K562 (cell line): ENCODE measurements around the gene FAF2. TPM values are rescaled to one million over a fixed set of nuclear protein-coding genes. Genes with fewer than 3 reads are reported as not detected.

Source experiments
- AFF1 ChIP-seq, 2 experiments: fragments of 450-650 bp; IDR thresholded peaks; 2 replicates each; pipeline ENCODE4 v1.6.1; 2018; ENCODE audit warnings: mild to moderate bottlenecking in 2 of 2, low read depth in 1 of 2; ENCODE audit not compliant: partially characterized antibody in 2 of 2
- CXXC5 ChIP-seq: fragments of 250-450 bp; sonication (Bioruptor Pico); IDR thresholded peaks from 2 replicates; pipeline ENCODE4 v1.8.0; 2022; ENCODE audit warnings: inconsistent platforms, mild to moderate bottlenecking, moderate library complexity
- EP400 ChIP-seq: fragments of 450-650 bp; IDR thresholded peaks from 2 replicates; pipeline ENCODE4 v1.6.1; 2017; ENCODE audit warnings: antibody characterized with exemption, mild to moderate bottlenecking, moderate library complexity
- ESRRA ChIP-seq: fragments of 450-650 bp; IDR thresholded peaks from 2 replicates; pipeline ENCODE4 v1.6.1; 2014; ENCODE audit warnings: low read depth, mild to moderate bottlenecking, moderate library complexity, borderline replicate concordance
- EZH2 ChIP-seq: IDR thresholded peaks from 2 replicates; pipeline ENCODE4 v1.6.1; 2012; ENCODE audit warnings: low read depth, mild to moderate bottlenecking, inconsistent platforms, low read length, borderline replicate concordance
- HCFC1 ChIP-seq: IDR thresholded peaks from 2 replicates; pipeline ENCODE4 v1.6.1; 2012; ENCODE audit warnings: low read depth, low read length, improper control_type of control experiment
- HIVEP1 ChIP-seq: fragments of 250-450 bp; sonication (Bioruptor Pico); IDR thresholded peaks from 2 replicates; pipeline ENCODE4 v1.4.0; 2020; ENCODE audit warnings: mild to moderate bottlenecking
- KDM5B ChIP-seq: fragments of 200-600 bp; sonication (generic); IDR thresholded peaks from 2 replicates; pipeline ENCODE4 v1.6.1; 2012; ENCODE audit warnings: low read depth, mild to moderate bottlenecking, moderate library complexity, low read length, control low read depth, inconsistent platforms; ENCODE audit not compliant: insufficient replicate concordance
- LCOR ChIP-seq: sonication (generic); formaldehyde crosslinking; IDR thresholded peaks from 2 replicates; pipeline ENCODE4 v1.8.0; 2022; ENCODE audit warnings: mild to moderate bottlenecking, missing genetic modification reagents
- MXD1 ChIP-seq: fragments of 250-450 bp; sonication (Bioruptor Pico); IDR thresholded peaks from 2 replicates; pipeline ENCODE4 v1.8.0; 2021; ENCODE audit warnings: borderline replicate concordance, mild to moderate bottlenecking, moderate library complexity; ENCODE audit not compliant: poor library complexity, severe bottlenecking
- NFYB ChIP-seq: IDR thresholded peaks from 2 replicates; pipeline ENCODE4 v1.6.1; 2011; ENCODE audit warnings: mild to moderate bottlenecking, moderate library complexity; ENCODE audit not compliant: insufficient read length; ENCODE audit errors: extremely low read depth
- PHF8 ChIP-seq: fragments of 200-600 bp; sonication (generic); IDR thresholded peaks from 2 replicates; pipeline ENCODE4 v1.6.1; 2012; ENCODE audit warnings: mixed run types, mild to moderate bottlenecking, inconsistent platforms, low read length, moderate library complexity, borderline replicate concordance
- POLR2A ChIP-seq: fragments of 450-650 bp; conservative IDR thresholded peaks from 2 replicates; pipeline ENCODE4 v1.6.1; 2016
- ZFP30 ChIP-seq: fragments of 250-450 bp; sonication (Bioruptor Pico); IDR thresholded peaks from 2 replicates; pipeline ENCODE4 v1.8.0; 2022; ENCODE audit warnings: moderate library complexity, mild to moderate bottlenecking, inconsistent platforms, borderline replicate concordance
- ZFX ChIP-seq: sonication (generic); formaldehyde crosslinking; IDR thresholded peaks from 2 replicates; pipeline ENCODE4 v1.8.0; 2022; ENCODE audit warnings: mild to moderate bottlenecking, missing genetic modification reagents, moderate library complexity
- ZNF174 ChIP-seq: fragments of 250-450 bp; sonication (Bioruptor Pico); IDR thresholded peaks from 2 replicates; pipeline ENCODE4 v1.4.0; 2020; ENCODE audit warnings: mild to moderate bottlenecking
- ZNF445 ChIP-seq: fragments of 250-450 bp; sonication (Bioruptor Pico); IDR thresholded peaks from 2 replicates; pipeline ENCODE4 v1.4.0; 2020; ENCODE audit warnings: low read depth, mild to moderate bottlenecking, moderate library complexity
- polyA plus RNA-seq, 8 experiments: library from polyadenylated mRNA; depleted of rRNA in 4 of 8; stranded (reverse) in 5 of 8; unstranded in 3 of 8; fragments of >200 nt; fragmentation: Nextera tagmentation in 2 of 8; fragmentation: Illumina TruSeq in 1 of 8; extraction: Ambion mirVana in 2 of 8; extraction: Trizol in 1 of 8; gene quantifications; 2 replicates each; pipeline versions ENCODE4 v1.2.1 to v1.2.3, GENCODE V29; 2011 to 2014; ENCODE audit warnings: inconsistent platforms in 1 of 8, missing spikeins in 1 of 8
- total RNA-seq, 7 experiments: library from RNA; depleted of rRNA in 6 of 7; stranded (reverse); fragments of >200 nt in 6 of 7; fragmentation: Illumina TruSeq in 2 of 7; extraction: Trizol in 2 of 7; gene quantifications; 2 replicates each; pipeline versions ENCODE4 v1.2.1 to v1.2.3, GENCODE V29; 2011 to 2021; ENCODE audit warnings: low replicate concordance in 1 of 7
- TF ChIP-seq, protein P1 (sequence below), 2 experiments: fragments of 200-800 bp in 1 of 2; sonication (Bioruptor generic) in 1 of 2; sonication (generic) in 1 of 2; formaldehyde crosslinking in 1 of 2; IDR thresholded peaks in 1 of 2; conservative IDR thresholded peaks in 1 of 2; 2 replicates each; pipeline versions ENCODE4 v1.5.0 to v1.6.1; 2016 to 2020; ENCODE audit warnings: missing compliant biosample characterization in 1 of 2, missing genetic modification characterization in 1 of 2, missing genetic modification reagents in 1 of 2
- TF ChIP-seq, protein P2 (sequence below), 2 experiments: IDR thresholded peaks; 2 replicates each; pipeline ENCODE4 v1.6.1; 2011; ENCODE audit warnings: borderline replicate concordance in 1 of 2, control low read depth in 1 of 2, low read depth in 1 of 2, low read length in 1 of 2, mild to moderate bottlenecking in 1 of 2, mixed read lengths in 1 of 2, moderate library complexity in 1 of 2; ENCODE audit not compliant: insufficient read depth in 1 of 2, insufficient read length in 1 of 2, poor library complexity in 1 of 2, severe bottlenecking in 1 of 2; ENCODE audit errors: extremely low read depth in 1 of 2

Gene FAF2
- total and polyA plus RNA-seq, 9 of the 15 experiments (the other 6 are each of a cell fraction or from before 2014, with no cell fraction given) = 25.0 to 44.6 (median 36.1) TPM

- TF ChIP-seq MXD1 (CRISPR knock-in tag) = no peak
- TF ChIP-seq, protein P1, sequence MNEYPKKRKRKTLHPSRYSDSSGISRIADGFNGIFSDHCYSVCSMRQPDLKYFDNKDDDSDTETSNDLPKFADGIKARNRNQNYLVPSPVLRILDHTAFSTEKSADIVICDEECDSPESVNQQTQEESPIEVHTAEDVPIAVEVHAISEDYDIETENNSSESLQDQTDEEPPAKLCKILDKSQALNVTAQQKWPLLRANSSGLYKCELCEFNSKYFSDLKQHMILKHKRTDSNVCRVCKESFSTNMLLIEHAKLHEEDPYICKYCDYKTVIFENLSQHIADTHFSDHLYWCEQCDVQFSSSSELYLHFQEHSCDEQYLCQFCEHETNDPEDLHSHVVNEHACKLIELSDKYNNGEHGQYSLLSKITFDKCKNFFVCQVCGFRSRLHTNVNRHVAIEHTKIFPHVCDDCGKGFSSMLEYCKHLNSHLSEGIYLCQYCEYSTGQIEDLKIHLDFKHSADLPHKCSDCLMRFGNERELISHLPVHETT (CRISPR knock-in tag; conservative IDR thresholded peaks at IDR 0.05 in 1 of 2, IDR thresholded peaks at IDR 0.05 in 1 of 2) = peak in 1 of 2 experiments; percentile 50; a peak in 1 of 4 replicates
- peak; percentile 84 for TF ChIP-seq EP400
- peak; percentile 84 for TF ChIP-seq NFYB
- TF ChIP-seq AFF1 (IDR thresholded peaks at IDR 0.05; ENCODE audit: low read depth in 1 of 2, partially characterized antibody in 2 of 2) = peak in 1 of 2 experiments; percentile 74
- TF ChIP-seq ZNF445 (CRISPR knock-in tag) = 0 out of 2 replicates have a peak, but pooled peaks have one; percentile 69
- peak; percentile 56; the same call in 1 of the 2 replicates for TF ChIP-seq HIVEP1 (CRISPR knock-in tag)
- TF ChIP-seq HCFC1 = peak; percentile 45; the same call in 1 of the 2 replicates
- peak; percentile 77 for TF ChIP-seq ZFX
- peak; percentile 81; the same call in 1 of the 2 replicates for TF ChIP-seq LCOR (CRISPR knock-in tag)
- peak; percentile 71 for TF ChIP-seq CXXC5 (CRISPR knock-in tag)
- TF ChIP-seq ZNF174 (CRISPR knock-in tag) = no peak
- peak; percentile 58 for TF ChIP-seq ESRRA
- TF ChIP-seq, protein P2, sequence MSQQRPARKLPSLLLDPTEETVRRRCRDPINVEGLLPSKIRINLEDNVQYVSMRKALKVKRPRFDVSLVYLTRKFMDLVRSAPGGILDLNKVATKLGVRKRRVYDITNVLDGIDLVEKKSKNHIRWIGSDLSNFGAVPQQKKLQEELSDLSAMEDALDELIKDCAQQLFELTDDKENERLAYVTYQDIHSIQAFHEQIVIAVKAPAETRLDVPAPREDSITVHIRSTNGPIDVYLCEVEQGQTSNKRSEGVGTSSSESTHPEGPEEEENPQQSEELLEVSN (IDR thresholded peaks at IDR 0.05; ENCODE audit: borderline replicate concordance in 1 of 2, extremely low read depth in 1 of 2, insufficient read depth in 1 of 2, insufficient read length in 1 of 2, low read depth in 1 of 2, low read length in 1 of 2, poor library complexity in 1 of 2, severe bottlenecking in 1 of 2) = peak in 1 of 2 experiments; percentile 33
- peak; percentile 73 for TF ChIP-seq POLR2A
- TF ChIP-seq PHF8 = peak; percentile 64; the same call in 1 of the 2 replicates
- TF ChIP-seq ZFP30 (CRISPR knock-in tag) = no peak
- TF ChIP-seq EZH2 = no peak
- peak; percentile 38 for TF ChIP-seq KDM5B
Observed at GRCh38 chr5:176537554-176538229, 89.5 kb downstream of the FAF2 start (continued).
